NCI-H82 (cell line): ENCODE data around the gene TBXAS1.

Experiments
- DNase-seq: peaks from one replicate; lab custom pipeline; 2025; lab: John Stamatoyannopoulos, UW

TBXAS1 gene

GRCh38 chr7:140004672-140005071 is 175.6 kb downstream of the TBXAS1 start:
- DNase-seq: no peak

- no peak for DNase-seq
Observed at GRCh38 chr7:140005341-140005740, 176.3 kb downstream of the TBXAS1 start.

DNA sequence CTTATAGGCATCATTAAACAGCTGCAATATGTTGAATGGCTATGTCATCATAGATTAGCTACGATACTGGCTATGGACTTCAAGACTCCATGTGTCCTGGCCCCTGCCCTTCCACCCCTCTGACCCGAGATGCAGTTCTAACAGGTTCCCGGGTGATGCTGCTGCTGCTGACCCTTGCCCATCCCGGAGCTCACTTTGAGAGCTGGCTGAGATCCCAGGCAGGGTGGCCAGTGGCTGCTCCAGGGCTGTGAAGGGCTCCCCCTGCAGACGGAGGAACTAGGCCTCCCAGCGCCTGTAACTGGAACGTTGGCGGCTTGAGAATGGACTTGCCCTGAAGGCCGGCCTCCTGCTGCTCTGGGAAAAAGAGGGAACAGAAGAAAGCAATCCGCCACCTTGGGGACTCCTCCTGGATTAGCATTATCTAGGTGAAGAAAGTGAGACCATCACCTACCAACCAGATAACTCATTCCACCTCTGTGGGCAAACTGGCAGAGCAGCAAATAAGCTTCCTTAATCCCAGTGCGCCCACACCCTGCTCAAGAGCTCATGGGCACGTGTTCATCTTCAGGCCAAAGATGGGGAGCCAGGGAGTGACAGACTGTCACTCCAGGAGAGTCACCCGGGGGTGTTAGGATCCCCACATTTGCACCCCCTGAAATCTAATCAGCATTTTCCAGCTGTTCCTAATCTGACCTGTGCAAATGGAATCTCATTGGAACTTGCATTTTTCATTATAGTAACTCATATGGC is 176.9 kb downstream of the TBXAS1 start:
- DNase-seq: peak; percentile 50

- no peak for DNase-seq
Observed at GRCh38 chr7:140006600-140006999, 177.5 kb downstream of the TBXAS1 start.

GRCh38 chr7:140007051-140007690 is 178.1 kb downstream of the TBXAS1 start:
- DNase-seq: no peak

DNA sequence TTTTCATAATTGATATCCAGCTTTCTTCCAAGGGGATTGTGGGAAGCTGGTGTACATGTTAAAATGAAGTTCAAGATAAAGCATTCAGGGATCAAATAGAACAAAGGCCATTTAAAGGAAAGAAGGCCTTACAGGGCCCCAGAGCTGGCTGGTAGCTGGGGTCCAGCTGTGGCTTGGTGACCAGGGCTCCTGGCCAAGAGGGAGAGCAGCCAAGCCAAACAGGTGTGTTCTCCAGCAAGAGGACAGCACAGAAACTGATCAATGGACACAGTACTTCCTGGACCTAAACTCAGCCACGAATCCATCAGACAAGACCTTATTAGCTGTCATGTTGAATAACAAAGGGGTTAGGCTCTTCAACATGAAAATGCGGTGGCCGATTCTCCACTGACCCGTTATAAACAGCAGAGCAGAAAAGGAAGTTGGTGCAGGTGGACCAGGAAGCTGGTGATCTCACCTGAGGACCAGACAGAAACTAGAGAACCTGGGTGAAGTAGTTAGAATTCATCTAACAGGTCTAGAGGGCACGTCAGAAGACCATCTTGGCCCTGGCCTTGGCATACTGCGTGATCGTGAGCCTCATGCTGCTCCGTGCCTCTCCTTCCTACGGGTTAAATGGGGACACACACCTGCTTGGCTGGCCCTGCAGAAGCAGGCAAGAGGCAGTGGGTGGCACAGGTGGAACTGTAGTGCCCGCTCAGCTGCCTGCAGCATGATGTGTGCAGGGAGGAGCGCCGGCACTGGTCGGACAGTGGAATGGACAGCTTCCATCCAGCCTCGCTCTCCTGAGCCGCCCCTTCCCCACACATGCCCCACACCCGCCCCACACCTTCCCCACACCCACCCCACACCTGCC is 179.9 kb downstream of the TBXAS1 start:
- no peak for DNase-seq

DNA sequence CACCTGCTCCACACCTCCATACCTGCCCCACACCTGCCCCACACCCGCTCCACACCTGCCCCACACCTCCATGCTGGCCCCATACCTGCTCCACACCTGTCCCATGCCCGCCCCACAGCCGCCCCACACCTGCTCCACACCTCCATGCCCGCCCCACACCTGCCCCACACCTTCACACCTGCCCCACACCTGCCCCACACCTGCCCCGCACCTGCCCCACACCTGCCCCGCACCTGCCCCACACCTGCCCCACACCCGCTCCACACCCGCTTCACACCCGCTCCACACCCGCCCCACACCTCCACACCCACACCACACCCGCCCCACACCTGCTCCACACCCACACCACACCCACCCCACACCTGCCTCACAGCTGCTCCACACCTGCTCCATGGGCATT is 180.7 kb downstream of the TBXAS1 start:
- no peak for DNase-seq

DNA sequence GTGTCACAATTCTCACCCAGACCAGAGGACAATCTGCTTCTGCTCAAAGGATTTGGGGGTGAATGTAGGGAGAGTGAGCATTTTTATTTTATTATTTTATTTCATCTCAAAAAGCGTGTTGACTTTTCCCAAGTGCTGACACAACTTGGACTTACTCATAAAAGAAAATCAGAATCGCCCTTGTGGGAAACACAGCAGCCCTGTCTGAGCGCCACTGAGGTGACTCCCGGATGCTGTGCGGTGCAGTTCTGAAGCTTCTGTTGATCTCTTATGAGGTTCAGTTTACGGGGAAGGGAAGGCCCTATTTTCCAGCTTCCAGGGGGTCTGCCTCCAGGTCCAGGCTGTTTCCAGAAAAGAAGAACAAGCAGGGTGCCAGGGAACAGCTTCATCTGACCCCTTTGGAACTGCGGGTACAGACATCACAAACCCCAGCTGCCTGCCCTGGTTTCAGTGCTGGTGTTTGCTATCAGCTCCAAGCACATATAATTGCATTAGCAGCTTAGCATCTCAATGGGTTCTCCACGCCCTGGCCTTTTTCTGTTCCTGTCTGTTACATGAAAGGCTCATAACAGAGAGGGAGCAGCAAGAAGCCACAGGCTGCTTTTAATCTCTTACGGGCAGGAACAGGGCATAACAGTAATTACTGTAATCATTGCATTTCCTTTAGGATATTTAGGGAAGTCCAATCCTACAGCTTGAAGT is 181.3 kb downstream of the TBXAS1 start:
- DNase-seq: peak; percentile 97

- DNase-seq: no peak
Observed at GRCh38 chr7:140013676-140014075, 184.6 kb downstream of the TBXAS1 start.

DNA sequence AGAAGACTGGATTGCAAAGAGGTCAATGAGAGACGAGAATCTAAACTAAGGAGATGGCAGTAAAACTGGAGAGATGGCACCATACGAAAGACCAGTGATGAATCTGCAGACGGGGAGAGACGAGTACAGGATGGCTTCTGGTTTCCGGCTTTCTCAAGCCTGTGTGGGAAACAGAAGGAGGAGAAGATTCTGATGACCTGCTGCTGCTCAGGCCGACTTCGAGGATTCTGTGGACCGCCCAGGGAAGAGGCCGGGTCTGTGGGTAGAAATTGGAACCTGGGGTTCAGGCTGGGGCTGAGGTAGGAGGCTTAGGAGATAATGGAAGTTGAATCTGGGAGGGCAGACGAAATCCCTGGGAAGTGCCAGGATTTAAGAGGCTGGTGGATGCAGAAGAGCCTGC is 185.1 kb downstream of the TBXAS1 start:
- DNase-seq: no peak

DNA sequence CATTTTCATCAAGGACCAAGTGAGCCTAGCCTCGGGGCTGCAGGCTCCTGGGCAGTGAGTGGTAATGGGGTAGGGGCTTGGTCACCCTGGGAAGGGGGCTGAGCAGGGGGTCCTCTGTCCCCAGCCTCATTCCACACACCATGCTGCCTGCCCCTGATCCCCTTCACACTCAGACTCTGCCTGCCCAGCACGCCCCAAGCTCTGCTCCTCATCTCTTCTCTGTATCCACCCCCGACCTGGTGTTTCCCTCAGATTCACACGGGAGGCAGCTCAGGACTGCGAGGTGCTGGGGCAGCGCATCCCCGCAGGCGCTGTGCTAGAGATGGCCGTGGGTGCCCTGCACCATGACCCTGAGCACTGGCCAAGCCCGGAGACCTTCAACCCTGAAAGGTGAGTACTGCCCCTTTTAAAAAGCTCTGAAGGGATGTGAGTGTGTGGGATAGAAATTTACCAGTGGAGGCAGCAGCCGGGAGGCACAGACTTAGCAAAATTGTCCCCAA is 186.5 kb downstream of the TBXAS1 start:
- no peak for DNase-seq

DNA sequence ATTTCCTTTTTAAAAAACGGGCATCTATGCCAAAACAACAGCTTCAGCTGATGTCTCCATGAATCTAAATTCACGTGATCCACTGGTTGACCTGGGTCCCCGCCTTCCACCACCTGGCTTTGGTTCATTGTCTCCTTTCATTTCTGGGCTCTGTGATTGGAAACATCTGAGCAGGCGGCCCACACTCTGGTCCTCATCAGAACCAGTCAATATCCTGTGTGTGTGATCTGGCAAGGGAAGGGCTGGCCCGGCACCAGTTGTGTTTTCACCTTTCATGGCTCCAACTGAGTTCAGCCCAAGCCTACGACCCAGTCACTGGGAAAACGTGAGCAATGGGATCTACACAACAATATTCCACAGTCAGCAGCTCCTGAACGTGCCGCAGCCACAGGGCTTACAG is 187.5 kb downstream of the TBXAS1 start:
- DNase-seq: no peak

- DNase-seq: no peak
Observed at GRCh38 chr7:140017034-140017433, 188.0 kb downstream of the TBXAS1 start.

- no peak for DNase-seq
Observed at GRCh38 chr7:140017543-140017942, 188.5 kb downstream of the TBXAS1 start.

- no peak for DNase-seq
Observed at GRCh38 chr7:140018125-140019043, 189.3 kb downstream of the TBXAS1 start.

- no peak for DNase-seq
Observed at GRCh38 chr7:140019172-140019571, 190.1 kb downstream of the TBXAS1 start.

- DNase-seq: no peak
Observed at GRCh38 chr7:140019606-140020005, 190.5 kb downstream of the TBXAS1 start.

- DNase-seq: no peak
Observed at GRCh38 chr7:140021603-140022002, 192.5 kb downstream of the TBXAS1 start.

GRCh38 chr7:140022582-140023211 is 193.6 kb downstream of the TBXAS1 start:
- no peak for DNase-seq

DNA sequence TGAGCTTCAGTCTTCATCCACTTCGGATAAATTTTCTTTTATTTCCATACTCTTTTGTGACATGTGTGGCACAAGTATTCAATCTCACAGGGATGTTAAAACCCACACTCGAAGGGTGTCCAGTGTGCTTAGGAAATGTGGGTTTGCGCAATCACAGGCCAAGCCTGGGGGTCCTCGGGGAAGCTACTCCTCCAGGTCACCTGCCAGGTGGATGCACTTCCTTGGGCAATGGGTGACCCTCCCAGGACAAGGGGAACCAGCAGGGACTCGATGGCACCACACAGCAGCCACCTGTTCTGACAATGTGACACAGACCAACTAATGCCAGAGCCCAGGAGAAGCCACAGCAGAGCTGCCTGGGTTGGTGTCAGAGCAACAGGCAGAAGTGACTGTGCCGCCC is 194.7 kb downstream of the TBXAS1 start:
- DNase-seq: no peak
